GM19438 (cell line): ENCODE data around the gene MLXIP.
A peak's percentile ranks its signal among the peaks of the same experiment; 100 is the strongest.

Experiments
- ATAC-seq: cut with Tn5 transposase; IDR thresholded peaks from one replicate; pipeline ENCODE4 v1.9.1; 2021; ENCODE audit warnings: low read depth; ENCODE audit not compliant: unreplicated experiment

Gene MLXIP

GRCh38 chr12:122073815-122074214 lies 4.7 kb upstream of the MLXIP start:
- ATAC-seq: no peak

GRCh38 chr12:122076743-122077495 lies 1.6 kb upstream of the MLXIP start:
- ATAC-seq: no peak

DNA sequence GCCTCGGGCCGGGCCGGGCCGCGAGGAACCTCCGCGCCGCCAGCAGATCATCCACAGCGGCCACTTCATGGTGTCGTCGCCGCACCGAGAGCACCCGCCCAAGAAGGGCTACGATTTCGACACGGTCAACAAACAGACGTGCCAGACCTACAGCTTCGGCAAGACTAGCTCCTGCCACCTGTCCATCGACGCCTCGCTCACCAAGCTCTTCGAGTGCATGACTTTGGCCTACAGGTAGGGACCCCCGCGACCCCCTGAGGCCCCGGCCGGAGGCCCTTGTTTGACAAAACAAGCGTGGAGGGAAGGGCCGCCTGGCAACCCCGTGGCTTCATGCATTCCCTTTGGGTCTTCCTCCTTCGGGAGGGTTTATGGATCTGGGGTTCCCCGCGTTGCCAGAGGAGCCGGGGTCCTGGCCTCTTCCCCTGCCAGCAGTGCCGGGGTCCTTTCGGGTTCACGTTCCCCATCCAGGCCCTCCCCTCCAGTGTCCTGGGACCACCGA lies 526 bp downstream of the MLXIP start:
- ATAC-seq: no peak

DNA sequence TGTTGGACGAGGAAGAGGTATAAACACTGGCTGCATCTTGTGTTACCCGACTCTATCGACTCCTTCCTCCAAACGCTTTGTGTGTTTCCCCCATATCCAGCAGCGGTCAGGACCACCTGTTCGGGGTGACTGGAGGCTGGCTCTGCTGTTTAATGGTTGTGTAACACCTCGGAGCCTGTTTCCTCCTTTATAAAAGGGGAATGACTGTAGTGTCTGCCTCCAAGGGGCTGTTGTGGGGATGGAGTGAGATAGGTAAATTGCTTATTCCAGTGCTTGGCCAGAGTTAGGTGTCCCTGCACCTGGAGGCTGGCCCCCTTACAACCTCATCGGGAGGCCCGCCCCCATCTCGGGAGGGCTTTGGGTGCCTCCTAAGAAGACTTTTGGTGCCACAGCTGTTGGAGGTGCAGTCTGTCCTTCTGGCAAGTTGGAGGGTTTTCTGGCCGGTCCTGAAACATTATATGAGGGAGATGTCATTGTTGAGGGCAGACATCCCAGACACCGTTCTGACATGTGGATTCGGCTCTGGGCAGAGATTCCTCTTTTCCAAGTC lies 1.1 kb downstream of the MLXIP start:
- no peak for ATAC-seq

DNA sequence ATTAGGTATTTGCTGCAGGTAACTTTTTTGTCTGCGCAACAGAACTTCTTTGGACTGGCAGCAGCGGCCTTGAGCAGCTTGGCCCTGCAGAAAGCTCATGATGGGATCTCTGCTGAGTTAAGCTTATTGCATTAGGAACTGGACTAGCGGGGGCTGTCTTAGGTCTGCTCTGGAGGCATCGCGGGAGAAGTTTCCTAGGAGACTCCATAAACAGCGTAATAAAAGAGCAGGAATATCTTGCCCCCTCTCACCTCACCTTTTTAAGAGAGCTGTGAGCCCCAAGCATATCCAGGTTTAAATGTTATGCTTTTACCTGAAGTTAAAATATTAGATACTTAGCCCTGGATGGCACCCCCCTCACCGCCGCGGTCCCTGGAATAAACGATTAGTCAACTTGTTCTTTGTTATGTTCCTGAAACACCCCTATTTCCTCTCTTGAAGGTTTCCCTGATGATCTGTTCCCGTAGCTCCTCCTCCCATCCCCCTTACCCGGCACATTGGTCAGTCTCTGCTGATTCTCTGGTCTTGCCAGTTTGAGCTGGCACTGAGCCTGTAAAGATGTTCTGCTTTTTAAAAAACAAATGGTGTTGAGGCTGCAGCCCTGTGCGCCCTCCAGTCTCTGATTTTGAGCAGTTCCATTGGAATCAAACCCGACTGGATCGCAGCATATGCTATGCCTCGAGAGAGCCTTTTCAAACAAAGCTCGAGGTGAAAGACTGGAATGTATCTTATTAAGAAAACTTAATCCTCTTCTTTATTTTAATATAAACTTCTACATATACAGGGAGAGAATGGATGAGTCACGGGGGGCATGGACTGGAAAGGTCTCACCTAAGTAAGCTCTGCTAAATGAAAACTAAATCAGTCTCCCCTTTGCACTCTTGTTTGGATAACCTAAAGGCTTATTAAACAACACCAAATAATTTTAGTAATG lies 1.9 kb downstream of the MLXIP start:
- ATAC-seq: no peak

DNA sequence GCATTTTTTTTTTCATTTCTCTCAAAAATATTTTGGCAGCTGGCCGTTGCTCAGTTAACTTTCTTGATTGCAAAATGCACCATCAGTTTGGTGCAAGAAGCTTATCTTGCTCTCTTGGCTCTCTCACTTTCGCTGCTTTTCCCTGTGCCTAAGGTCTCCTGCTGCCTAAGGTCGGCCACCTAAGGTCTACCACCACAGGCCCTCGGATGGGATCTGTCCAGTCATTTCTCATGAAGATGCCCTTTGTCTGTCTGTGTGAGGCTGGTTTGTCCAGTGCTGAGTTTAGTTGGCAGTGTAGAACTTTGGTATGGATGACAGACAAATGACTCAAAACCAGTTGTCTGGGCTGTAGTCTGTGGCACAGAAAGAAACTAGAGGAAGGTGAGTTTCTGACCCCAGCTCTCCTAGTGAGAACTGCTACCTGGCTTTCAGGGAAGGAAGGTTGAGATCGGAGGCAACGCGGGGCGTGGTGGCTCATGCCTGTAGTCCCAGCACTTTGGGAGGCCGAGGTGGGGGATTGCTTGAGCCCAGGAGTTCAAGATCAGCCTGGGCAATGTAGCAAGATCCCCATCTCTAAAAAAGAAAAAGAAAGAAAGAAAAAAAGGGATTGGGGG lies 2.6 kb downstream of the MLXIP start:
- ATAC-seq: no peak

DNA sequence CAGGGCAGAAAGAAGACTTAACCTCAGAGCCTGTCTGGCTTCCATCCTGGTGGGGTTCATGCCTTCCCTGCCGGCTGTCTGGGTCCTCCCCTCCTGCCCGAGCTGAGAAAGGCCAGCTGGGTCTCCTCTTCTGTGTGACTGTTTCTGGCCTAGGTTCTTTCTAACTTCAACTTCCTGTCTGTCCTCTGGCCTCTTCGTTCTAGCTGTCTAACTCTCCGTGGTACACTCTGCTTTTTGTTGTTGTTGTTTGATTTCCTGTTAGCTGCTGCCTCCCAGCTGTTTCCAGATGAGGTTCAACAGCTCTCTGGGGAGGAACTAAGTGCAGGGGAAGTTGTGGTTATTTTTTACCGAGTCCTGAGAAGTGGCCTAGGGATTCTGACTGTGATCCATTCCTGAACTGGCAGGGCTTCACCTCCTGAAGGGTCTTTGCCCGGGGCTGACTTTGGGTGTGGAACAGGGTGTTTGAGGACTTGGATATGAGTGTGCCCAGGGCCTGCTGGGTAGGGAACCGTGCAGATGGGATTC lies 3.2 kb downstream of the MLXIP start:
- ATAC-seq: peak; percentile 60

GRCh38 chr12:122082621-122083356 lies 4.2 kb downstream of the MLXIP start:
- ATAC-seq: no peak

- ATAC-seq: no peak
Measured at GRCh38 chr12:122084857-122085405, 6.4 kb downstream of the MLXIP start.

GRCh38 chr12:122085591-122085990 lies 7.0 kb downstream of the MLXIP start:
- ATAC-seq: no peak

DNA sequence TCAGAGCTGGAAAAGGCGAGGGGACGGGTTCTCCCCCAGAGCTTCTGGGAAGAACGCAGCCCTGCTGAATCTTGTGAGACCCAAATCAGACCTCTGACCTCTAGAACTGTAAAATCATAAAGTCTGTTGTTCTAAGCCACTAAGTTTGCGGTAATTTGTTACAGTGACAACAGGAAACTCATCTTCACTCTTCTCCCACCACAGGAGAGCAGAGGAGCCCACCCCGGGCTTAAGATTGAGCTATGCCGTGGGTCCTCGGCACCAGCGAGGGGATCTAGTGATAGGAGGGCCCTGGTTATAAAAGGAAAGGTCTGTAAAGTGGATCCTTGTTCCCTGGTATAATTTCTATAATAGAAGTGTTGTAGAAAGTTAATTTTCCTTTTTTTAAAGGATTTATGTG lies 7.6 kb downstream of the MLXIP start:
- ATAC-seq: no peak

DNA sequence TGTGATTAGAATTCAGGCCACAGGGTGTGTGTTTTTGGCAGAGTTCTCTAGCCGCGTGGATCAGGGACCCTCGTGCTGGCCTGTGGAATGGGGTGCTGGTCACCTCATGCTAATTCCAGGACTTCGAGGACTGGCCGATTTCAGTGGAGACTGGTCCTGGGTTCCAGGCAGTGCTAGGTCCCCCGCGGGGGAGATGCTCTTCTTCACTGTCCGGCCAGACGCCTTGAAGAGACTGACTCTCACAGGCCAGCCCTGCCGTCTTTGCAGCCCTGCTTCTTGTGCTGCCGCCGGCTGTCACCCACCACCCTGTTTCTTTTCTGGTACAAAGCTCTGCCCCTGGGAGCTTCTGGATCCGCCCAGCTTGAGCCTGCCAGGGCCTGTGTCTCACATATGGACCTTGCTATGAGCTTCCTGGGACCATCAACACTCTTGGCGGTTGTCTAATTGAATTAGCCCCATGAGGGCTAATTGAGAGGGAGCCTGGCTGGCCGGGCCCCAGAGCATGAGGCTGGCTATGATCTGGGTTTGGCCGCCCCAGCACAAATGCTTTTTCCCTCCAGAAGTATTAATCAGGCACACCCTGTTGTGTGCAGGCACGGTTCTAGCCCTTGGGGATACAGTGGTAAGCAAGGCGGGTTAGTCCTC lies 8.2 kb downstream of the MLXIP start:
- no peak for ATAC-seq

DNA sequence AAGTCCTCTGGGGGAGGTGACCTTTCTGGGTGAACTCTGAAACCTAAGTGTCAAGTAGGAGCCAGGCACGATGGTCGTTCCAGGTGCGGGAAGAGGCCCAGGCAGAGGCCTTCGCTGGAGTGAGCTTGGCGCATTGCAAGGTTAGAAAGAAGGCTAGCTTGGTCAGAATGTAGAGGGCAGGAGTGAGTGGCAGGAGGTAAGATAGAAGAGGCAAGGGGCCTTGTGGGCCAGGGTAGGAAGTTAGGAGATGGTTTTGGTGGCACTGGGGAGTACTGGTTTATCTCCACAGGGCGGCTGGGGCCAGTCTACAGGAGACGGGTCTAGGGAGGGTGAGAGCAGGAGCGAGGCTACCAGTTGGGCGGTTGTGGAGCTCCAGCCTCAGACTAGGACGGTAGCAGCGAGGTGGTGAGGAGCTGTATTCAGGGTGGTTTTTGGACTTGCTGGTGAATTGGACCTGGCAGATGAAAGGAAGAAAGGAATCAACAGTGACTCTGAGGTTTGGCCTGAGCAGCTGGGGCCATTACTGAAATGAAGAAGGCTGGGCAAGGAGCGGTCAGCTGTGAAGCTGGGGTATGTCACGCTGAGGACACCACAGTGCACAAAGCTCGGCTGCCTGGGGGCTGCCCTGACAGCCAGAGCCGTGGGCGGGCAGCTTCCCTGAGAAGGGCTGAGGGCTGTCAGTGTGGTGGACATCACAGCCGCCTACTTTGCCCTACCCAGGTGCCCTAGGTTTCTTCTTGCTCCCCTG lies 9.0 kb downstream of the MLXIP start:
- ATAC-seq: no peak

- no peak for ATAC-seq
Measured at GRCh38 chr12:122088179-122088810, 9.7 kb downstream of the MLXIP start.

DNA sequence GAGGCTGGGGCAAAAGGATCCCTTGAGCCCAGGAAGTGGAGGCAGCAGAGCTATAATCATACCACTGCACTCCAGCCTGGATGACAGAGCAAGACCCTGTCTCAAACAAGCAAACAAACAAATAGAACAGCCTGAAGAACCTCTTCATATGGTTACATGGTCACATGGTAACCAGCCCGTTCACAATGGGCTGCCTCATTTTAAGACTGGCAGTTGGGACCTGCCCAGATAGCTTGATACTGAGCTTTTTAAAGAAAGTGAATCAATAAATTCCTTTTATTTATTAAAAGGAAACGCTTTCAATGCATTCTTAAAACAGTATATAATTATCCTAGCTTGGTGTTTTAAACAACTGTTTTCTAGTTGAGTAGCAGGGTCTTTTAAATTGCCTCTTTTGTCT lies 10.5 kb downstream of the MLXIP start:
- no peak for ATAC-seq

DNA sequence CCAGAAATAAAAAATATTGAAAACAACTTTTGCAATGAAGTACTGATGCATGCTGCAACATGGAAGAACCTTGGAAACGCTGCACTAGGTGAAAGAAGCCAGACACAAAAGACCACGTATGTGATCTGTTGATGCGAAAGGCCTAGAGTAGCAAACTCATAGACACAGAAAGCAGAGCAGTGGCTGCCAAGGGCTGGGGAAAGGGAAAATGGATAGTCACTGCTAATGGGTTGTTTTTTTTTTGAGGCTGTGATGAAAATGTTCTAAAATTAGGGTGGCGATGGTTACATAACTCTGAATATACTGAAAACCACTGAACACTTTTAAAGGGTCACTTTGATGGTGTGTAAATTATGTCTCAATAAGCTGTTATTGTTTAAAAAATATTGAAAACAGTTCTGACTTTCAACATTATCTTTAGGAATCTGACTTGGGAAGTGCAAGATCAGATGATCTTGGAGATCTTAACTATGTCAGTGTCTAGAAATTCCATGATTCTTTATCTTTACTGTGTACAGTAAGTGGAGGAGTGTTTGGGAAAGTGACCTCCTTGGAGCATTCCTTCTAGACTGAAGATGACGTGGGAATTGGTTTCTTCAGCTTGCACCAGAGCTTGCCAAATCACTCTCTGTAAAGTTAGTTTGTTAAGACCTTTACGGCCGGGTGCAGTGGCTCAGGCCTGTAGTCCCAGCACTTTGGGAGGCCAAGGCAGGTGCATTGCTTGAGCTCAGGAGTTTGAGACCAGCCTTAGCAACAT lies 12.4 kb downstream of the MLXIP start:
- no peak for ATAC-seq
